Measurements from ENCODE around the gene DNAJC5.
"Not testable (repeated sequence)": the region's sequence is repeated elsewhere in the genome, so short reads cannot be mapped to it uniquely, and the experiment has no call there.

DNAJC5 gene

DNA sequence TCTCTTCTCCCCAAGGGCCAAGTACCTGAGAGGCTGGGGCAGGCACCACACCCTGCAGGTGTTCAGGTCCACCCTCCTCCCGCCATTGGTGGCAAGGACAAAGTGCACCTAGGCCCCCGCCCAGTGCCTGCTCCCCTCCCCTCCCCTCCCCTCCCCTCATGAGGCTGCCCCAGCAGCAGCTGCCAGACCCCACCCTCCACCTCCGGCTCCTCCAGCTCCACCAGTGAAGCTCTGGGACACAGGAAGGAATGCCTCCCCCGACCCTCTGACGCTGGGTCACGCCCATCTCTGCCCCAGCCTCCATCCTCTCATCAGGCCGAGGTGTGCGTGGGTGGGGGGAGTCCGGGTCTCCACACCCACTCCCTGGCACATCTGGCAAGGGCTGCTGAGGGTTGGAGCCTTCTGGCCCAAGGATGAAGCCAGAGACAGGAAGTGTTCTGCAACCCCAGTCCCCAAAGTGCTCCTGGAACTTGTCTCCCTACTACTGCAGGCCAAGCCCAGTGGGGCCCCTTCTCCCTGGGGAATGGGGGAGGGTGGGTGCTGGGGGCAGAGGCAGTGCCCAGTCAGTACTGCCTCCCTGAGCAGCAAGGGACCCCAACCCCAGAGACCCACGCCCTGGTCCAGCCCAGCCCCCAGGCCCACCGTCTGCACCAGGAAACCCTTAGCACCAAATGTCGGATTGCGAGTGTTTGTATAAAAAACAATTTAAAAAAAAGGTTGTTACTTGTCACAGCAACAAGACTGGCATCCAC lies 62.9 kb downstream of the DNAJC5 start:
- no peak for DNase-seq
- in situ Hi-C loops (cut with HindIII; ENCODE audit: low pct_ligation_motif_present, low pct_unique_long_range_greater_than_20kb, low sequenced_read_pairs), result no loop called here

DNA sequence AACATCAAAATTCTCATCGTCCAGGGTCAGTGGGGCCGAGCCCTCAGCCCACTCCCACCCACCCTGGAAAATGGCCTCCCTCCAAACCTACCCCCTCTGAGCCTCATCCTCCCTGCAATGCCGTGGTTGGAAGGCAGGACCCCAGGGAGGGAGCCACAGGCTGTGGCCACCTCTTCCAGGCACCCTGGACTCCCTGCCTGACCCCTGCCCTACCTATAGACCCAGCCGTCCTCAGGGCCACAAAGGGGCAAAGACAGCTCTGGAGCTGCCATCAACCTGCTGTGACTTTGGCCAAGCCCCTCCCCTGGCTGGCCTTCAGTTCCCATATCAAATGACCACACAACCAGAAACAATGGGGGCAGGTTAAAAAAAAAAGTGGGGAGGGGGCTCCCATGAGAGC lies 63.5 kb downstream of the DNAJC5 start:
- in situ Hi-C loops (cut with HindIII; ENCODE audit: low pct_ligation_motif_present, low pct_unique_long_range_greater_than_20kb, low sequenced_read_pairs), result no loop called here
- no peak for DNase-seq

DNA sequence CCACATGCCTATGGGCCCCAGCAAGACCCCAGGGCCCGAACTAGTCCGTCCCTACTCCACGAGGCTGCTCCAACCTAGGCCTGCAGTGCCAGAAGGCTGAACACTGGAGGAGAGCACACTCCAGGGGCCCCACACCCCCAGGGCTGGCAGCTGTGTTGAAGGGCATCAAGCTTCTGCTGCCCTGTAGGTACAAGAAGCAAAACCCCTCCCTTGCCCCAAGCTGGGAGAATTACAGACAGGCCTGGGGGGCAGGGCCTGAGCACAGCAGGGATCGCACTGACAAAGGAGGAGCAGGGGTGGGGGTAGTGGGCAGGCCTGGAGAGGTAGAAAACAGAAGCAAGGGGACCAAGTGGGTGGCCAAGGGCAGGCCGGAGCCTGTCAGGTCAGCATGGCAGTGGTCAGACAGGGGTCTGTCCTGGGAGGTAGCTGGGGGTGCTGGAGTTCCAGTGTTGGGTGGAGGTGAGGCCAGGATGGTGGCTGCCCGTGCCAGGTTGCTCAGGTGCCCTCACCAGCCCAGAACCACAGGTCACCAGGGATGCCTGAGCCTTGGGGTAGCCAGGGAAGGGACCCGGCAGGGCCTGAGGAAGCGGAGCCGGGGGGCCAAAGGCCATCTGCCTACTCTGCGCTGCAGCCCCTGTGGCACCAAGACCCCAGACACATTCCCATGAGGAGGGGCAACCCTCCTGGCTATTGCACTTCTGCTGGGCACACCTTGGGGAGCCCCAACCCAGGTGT lies 64.2 kb downstream of the DNAJC5 start:
- in situ Hi-C loops (cut with HindIII; ENCODE audit: low pct_ligation_motif_present, low pct_unique_long_range_greater_than_20kb, low sequenced_read_pairs), result no loop called here
- DNase-seq, result no peak

DNA sequence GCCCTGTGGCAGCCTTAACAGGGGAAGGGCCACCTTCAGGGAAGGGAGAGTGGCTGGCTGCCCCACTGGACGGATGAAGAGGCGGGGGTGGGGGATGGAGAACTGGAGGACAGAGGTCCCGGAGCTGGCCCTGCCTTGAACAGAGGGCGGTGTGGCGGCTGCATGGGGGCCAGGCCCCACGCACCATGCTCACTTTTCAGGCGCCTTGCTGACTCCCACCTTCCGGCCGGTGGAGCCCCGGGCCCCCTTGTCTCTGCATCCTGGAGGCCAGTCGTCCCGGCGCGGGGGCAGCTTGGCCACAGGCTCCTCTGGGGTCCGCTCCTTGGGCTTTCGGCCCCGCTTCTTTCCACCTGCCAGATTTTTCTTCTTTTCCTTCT lies 64.8 kb downstream of the DNAJC5 start:
- in situ Hi-C loops (cut with HindIII; ENCODE audit: low pct_ligation_motif_present, low pct_unique_long_range_greater_than_20kb, low sequenced_read_pairs), result no loop called here

DNA sequence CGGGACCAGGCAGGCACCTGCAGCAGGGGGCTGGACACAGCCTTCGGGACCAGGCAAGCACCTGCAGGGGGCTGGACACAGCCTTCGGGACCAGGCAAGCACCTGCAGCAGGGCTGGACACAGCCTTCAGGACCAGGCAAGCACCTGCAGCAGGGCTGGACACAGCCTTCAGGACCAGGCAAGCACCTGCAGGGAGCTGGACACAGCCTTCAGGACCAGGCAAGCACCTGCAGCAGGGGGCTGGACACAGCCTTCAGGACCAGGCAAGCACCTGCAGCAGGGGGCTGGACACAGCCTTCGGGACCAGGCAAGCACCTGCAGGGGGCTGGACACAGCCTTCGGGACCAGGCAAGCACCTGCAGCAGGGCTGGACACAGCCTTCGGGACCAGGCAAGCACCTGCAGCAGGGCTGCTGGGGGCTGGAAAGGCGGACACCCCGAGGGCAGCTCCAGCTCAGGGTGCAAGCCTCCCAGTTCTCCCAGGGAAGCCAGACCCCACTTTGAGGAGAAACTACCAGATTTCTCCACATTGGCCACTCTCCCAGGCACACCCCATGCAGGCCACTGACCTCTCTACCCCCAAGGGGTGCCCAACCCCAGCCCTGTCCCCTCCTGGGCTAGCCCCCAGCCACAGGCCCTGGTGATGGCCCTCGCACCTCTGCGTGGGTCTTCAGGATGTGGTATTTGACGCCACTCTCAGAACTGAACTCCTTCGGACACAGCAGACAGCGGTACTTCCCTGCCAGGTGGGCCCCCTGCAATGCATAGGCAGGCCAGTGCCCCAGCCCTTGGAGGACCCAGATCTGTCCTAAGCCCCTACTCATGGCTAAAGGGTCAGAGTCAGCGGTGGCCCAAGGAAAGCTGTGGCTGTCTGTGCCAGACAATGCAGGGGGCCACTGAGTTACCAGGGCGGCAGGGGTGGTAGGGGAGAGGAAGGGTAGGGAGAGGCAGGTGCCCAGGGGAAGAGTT lies 66.0 kb downstream of the DNAJC5 start:
- in situ Hi-C loops (cut with HindIII; ENCODE audit: low pct_ligation_motif_present, low pct_unique_long_range_greater_than_20kb, low sequenced_read_pairs), result not testable (repeated sequence)

More for the DNA sequence above, 64.8 kb downstream of the DNAJC5 start:
- no peak for DNase-seq

DNA sequence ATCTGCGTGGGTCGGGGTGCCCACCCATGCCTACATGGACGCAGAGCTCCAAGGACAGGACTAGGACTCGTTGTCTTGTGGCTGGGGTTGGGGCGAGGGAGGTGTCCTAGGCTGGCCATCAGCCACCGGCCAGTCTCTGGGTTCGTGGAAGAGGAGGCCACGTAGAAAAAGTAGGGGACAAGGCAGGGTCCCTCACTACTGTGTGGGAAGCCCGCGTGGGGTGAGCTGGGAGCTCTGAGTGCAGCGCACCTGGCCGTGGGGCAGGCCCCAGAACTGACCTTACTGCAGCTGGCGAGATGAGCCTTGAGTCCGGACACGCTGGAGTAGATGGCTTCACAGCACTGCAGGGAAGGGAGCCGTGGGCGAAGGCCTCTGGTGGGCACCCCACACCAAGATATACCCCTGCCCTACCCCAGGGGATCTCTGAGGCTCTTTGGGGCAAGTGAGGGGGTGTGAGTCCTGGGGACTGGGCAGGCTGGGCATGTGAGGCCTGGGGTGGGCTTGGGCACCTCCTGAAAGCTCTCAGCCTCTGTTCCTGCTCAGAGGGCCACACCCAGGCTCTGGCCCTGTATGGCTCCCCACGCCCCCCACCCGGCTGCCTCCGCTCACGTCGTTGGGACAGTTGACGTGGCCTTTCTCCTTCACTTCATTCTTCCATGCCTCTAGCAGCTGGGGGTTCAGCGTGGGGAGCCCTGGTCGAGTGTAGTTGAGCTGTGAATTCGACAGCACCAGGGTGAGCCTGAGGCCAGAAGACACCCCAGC lies 66.9 kb downstream of the DNAJC5 start:
- in situ Hi-C loops (cut with HindIII; ENCODE audit: low pct_ligation_motif_present, low pct_unique_long_range_greater_than_20kb, low sequenced_read_pairs), result no loop called here
- no peak for DNase-seq

More for the DNA sequence above, 66.0 kb downstream of the DNAJC5 start:
- not testable (repeated sequence) for DNase-seq

DNA sequence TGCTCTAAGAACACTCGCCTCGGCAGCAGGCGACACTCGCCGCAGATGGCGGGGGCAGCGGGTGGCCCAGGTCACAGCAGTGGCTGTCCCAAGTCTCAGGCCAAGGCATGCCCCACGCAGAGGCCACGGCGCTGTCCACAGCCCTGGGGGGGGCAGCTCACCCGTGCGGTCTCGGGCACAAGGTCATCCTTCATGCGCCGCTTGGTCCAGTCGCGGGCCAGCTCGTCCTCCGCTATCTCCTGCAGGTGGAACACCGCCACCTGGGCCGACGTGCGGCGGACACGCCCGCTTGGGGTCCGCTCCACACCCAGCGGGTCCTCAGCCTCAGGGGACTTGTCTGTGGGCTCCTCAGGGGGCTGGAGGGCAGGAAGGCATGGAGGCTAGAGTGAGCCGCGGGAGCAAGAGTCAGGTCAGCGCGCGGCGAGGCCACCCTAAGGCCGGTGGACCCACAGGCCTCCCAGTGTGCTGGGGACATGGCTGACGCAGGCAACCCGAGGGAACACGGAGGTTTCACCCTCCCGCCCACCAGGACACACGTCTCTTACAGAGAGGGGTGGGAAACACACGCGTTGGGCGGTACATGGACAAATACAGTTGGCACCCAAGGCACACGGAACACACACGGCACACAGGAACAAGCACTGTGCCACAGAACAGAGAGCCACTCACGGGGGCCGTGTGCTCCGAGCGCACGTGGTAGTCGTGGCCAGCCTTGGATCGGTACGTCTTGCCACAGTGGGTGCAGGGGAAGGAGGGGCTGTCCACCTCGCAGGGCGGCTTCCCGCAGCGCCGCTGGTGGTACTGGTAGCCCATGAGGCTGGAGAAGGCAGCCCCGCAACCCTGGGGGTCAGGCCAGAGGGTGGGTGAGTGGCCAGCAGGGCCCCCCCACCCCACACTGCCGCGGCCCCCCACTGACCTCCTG lies 67.8 kb downstream of the DNAJC5 start:
- in situ Hi-C loops (cut with HindIII; ENCODE audit: low pct_ligation_motif_present, low pct_unique_long_range_greater_than_20kb, low sequenced_read_pairs), result no loop called here
- no peak for DNase-seq

DNA sequence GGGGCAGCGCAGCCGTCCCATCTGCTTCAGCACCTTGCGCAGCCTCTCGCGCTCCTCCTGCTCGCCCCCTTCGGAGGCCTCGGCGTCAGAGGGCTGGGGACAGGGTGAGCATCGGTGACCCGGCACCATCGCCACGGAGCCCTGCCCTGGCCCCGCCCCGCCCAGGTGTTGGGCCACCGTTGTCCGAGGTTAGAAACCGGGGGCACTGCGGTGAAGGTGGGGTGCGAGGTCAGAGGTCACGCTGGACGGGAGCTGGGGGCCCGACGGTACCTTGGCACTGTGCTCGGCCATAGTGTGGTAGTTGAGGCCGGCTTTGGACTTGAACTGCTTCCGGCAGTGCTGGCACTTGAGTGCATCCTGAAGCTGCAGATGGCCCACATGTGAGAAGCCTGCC lies 68.4 kb downstream of the DNAJC5 start:
- no peak for DNase-seq
- in situ Hi-C loops (cut with HindIII; ENCODE audit: low pct_ligation_motif_present, low pct_unique_long_range_greater_than_20kb, low sequenced_read_pairs), result no loop called here

DNA sequence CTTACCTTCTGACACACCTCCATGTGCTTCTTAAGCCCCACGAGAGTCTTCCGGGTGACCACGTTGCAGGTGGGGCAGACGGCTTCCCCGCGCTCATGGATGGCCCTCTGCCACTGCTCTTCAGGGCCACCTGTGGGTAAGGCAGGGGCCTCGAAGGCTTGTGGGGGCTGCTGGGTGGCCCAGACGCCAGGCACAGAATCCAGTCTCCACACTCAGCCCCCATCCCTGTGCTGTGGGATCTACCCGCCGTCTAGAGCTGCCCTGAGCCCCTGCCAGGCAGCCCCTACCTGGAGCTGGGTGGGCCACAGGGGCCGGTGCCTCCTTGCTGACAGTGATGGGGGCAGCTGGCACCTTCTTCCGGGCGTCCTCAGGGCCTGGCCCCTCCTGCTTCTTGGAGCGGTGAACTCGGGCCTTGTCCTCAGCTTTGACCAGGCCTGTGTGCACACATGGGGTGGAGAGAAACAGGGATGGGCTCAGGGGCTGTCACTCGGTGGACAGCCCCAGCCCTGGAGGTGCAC lies 68.9 kb downstream of the DNAJC5 start:
- in situ Hi-C loops (cut with HindIII; ENCODE audit: low pct_ligation_motif_present, low pct_unique_long_range_greater_than_20kb, low sequenced_read_pairs), result no loop called here
- no peak for DNase-seq

DNA sequence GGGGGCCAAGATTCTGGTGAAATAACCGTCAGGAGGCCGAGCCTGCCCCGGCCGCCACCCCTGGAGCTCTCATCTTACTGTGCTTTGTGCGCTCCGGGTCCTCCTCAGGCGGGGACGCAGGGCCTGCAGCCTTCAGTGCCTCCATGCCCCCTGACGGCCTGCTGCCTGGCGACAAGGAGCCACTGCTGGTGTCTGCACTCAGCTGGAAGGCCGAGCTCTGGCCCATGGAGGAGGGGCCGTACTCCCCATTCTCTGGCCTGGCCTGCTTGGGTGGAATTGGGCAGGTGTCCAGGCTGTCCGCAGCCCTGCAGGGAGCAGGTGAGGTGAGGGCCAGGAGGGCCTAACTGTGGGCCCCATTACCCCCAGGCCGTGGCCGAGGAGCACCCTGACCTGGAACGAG lies 69.5 kb downstream of the DNAJC5 start:
- no peak for DNase-seq
- in situ Hi-C loops (cut with HindIII; ENCODE audit: low pct_ligation_motif_present, low pct_unique_long_range_greater_than_20kb, low sequenced_read_pairs), result no loop called here

DNA sequence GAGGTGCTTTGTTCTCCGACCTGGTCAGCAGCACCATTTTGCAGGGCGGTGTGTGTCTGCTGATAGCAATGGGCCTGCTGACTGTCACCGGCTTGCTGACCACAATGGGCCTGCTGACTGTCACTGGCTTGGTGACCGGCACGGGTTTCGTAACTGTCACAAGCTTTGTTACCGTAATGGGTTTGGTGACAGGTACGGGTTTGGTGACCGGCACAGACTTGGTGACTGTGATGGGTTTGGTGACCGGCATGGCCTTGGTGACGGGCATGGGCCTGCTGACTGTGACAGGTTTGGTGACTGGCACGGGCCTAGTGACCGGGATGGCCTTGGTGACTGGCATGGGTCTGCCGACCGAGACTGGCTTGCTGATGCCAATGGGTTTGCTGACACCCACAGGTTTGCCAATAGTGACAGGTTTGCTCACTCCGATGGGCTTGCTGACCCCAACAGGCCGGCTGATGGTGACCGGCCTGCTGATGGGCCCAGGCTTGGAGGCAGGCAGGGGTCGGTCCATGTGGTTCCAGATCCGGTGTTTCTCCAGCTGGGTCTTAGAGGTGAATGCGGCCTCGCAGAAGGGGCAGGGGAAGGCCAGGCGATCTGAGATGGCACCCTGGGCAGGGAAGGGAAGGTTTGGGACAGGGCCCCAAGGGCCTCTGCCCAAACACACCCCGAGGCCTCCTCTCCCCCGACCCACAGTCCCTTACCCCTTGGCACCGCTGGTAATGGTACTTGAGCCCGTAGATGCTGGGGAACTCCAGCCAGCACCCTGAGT lies 71.4 kb downstream of the DNAJC5 start:
- in situ Hi-C loops (cut with HindIII; ENCODE audit: low pct_ligation_motif_present, low pct_unique_long_range_greater_than_20kb, low sequenced_read_pairs), result no loop called here
- no peak for DNase-seq

DNA sequence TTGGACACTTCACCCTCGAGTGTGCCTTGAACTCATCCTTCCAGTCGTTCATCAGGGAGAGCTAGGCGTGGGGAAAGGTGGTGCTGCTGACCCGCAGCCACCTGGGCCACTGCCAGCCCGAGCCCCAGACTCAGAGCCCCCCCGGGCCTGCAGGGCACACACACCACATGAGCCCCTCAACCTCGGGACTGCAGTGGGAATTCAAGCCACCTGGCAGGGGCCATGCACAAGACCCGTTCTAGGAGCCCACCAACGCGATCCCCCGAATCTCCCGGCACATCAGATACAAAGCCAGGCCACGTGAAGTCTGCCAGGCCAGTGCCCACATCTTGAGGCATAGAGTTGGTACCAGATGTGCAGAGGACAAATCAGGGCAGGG lies 72.0 kb downstream of the DNAJC5 start:
- in situ Hi-C loops (cut with HindIII; ENCODE audit: low pct_ligation_motif_present, low pct_unique_long_range_greater_than_20kb, low sequenced_read_pairs), result no loop called here
- no peak for DNase-seq

DNA sequence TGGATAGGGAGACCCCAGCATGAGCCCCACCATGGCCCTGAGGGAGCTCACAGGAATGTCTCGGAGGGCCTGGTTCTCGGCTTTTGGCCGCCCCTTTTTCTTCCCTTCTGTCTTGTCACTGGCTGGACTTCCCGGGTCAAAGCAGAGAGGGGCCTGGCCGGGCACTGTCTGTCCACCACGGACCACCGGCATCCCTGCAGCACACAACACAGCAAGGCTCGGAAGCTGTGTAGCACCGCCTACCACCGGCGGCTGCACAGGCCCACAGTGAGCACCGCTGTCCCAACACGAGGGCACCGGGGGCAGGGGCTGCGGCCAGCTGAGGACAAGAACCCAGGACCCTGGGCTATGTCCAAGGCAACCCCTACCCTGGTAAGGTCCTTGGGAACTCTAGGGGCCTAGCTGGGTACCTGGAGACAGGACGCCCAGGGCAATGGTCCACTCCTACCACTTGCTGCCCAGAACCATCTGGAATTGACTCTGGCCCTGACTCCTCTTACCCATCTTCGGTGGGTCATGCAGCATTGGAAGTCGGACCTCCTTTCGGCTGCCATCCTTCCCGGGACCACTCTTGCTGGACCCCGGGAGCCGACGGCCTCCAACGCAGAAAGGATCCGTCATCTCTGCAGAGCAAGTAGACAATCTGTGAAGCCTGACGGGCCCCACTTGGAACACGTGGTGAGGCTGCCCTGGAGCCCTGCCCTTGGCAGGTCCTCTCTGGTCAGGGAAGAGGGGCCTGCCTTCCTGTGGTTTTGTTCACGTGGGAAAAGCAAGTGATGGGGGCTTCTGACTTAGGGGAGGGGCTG lies 72.6 kb downstream of the DNAJC5 start:
- in situ Hi-C loops (cut with HindIII; ENCODE audit: low pct_ligation_motif_present, low pct_unique_long_range_greater_than_20kb, low sequenced_read_pairs), result no loop called here
- no peak for DNase-seq

DNA sequence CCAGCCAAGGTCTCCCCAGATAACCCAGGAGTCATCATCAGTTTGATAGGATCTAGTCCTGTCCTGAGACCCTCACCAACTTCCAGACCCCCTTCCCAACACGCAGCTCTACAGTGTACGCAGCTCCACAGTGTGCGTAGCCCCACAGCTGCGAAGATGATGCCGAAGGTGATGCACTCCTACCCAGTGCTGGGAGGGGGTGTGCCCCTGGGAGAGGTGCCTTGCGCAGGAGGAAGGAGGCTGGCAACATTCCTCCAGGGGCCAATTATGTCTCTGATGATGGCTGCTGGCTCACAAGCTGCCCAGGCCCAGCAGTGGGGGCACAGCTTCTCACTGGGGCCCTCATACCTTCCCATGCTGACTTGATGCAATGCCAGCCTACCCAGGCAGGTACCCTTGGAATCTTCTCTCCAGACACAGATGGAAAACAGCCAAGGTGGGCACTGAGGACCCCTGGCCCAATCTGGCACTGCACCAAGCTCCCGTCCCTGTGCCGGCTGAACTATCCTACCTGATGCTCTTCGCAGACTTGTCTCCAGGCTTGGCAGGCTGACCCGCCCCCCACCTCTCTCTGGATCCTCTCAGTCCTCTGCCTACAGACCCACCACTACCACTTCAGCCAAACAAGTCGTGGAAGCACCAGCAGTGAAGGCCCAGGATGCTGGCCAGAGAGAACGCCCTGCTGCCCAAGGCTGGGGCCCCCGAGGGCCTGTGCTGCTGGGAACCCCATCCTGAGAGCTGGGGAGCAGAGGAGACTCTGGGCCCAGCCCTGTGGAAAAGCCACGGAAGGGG lies 73.4 kb downstream of the DNAJC5 start:
- in situ Hi-C loops (cut with HindIII; ENCODE audit: low pct_ligation_motif_present, low pct_unique_long_range_greater_than_20kb, low sequenced_read_pairs), result no loop called here
- DNase-seq, result no peak
